Parathyroid adenoma (tissue), 2 donors: ENCODE results near the gene IGF1R.

Experiments
- H2AFZ ChIP-seq: fragments of 300-600 bp; sonication (generic); one replicate; pipeline ENCODE4 v1.7.0; 2017; ENCODE audit warnings: antibody characterized with exemption, mild to moderate bottlenecking
- H3K27ac ChIP-seq: fragments of 300-600 bp; sonication (generic); one replicate; pipeline ENCODE4 v1.7.0; 2017
- H3K27me3 ChIP-seq: fragments of 300-600 bp; sonication (generic); one replicate; pipeline ENCODE4 v1.7.0; 2017; ENCODE audit warnings: low read length; ENCODE audit not compliant: control insufficient read depth, insufficient read depth
- H3K36me3 ChIP-seq: fragments of 300-600 bp; sonication (generic); one replicate; pipeline ENCODE4 v1.7.0; 2017; ENCODE audit warnings: low read length; ENCODE audit not compliant: control insufficient read depth, insufficient read depth
- H3K4me1 ChIP-seq: fragments of 300-600 bp; sonication (generic); one replicate; pipeline ENCODE4 v1.7.0; 2017; ENCODE audit warnings: control low read depth
- H3K4me2 ChIP-seq: fragments of 300-600 bp; sonication (generic); one replicate; pipeline ENCODE4 v1.7.0; 2017; ENCODE audit warnings: low read length
- H3K4me3 ChIP-seq: fragments of 300-600 bp; sonication (generic); one replicate; pipeline ENCODE4 v1.7.0; 2017; ENCODE audit warnings: low read depth, low read length
- H3K79me2 ChIP-seq: fragments of 300-600 bp; sonication (generic); one replicate; pipeline ENCODE4 v1.7.0; 2017; ENCODE audit warnings: control low read depth
- H3K9ac ChIP-seq: fragments of 300-600 bp; sonication (generic); one replicate; pipeline ENCODE4 v1.7.0; 2017; ENCODE audit warnings: mild to moderate bottlenecking
- H3K9me3 ChIP-seq: fragments of 300-600 bp; sonication (generic); one replicate; pipeline ENCODE4 v1.7.0; 2017; ENCODE audit warnings: low read length; ENCODE audit not compliant: control insufficient read depth
- CTCF ChIP-seq: fragments of 300-600 bp; sonication (generic); IDR thresholded peaks from one replicate; pipeline ENCODE4 v1.7.0; 2017; ENCODE audit warnings: antibody characterized with exemption, mild to moderate bottlenecking
- donor health status: primary hyperparathyroidism.

The IGF1R gene

GRCh38 chr15:98955961-98956723, 307.8 kb downstream of the IGF1R start:
- Histone ChIP-seq H3K27me3 (no peaks in the 10 kb centered on the region), H3K27ac (no peak overlapping the region), H2AFZ (no peak overlapping the region), H3K9ac (no peak overlapping the region), H3K4me3 (no peak overlapping the region), H3K9me3 (no peaks in the 10 kb centered on the region), H3K4me2 (no peak overlapping the region), H3K79me2 (no peaks in the 10 kb centered on the region), H3K4me1 (no peaks in the 10 kb centered on the region), H3K36me3 (no peaks in the 10 kb centered on the region)
- no peak for TF ChIP-seq CTCF

GRCh38 chr15:98956796-98957553, 308.6 kb downstream of the IGF1R start:
- Histone ChIP-seq H3K9ac (no peak overlapping the region), H3K27ac (no peak overlapping the region), H3K4me2 (no peak overlapping the region), H2AFZ (no peak overlapping the region), H3K36me3 (no peaks in the 10 kb centered on the region), H3K4me3 (no peak overlapping the region), H3K27me3 (no peaks in the 10 kb centered on the region), H3K4me1 (no peaks in the 10 kb centered on the region), H3K9me3 (no peaks in the 10 kb centered on the region), H3K79me2 (no peaks in the 10 kb centered on the region)
- no peak for TF ChIP-seq CTCF

- Histone ChIP-seq H3K27ac (no peak overlapping the region), H3K36me3 (no peaks in the 10 kb centered on the region)
These were observed 309.3 kb downstream of the IGF1R start for GRCh38 chr15:98957655-98958054.

DNA sequence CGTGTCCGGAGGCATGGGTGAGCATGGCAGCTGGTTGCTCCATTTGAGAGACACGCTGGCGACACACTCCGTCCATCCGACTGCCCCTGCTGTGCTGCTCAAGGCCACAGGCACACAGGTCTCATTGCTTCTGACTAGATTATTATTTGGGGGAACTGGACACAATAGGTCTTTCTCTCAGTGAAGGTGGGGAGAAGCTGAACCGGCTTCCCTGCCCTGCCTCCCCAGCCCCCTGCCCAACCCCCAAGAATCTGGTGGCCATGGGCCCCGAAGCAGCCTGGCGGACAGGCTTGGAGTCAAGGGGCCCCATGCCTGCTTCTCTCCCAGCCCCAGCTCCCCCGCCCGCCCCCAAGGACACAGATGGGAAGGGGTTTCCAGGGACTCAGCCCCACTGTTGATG, 309.7 kb downstream of the IGF1R start:
- H3K79me2 ChIP-seq, result no peaks in the 10 kb centered on the region
- no peak for TF ChIP-seq CTCF
- H3K4me2 ChIP-seq, result no peak overlapping the region
- no peak overlapping the region for H3K4me3 ChIP-seq
- H3K27me3 ChIP-seq, result no peaks in the 10 kb centered on the region
- no peaks in the 10 kb centered on the region for H3K9me3 ChIP-seq
- no peak overlapping the region for H2AFZ ChIP-seq
- no peak overlapping the region for H3K9ac ChIP-seq
- no peaks in the 10 kb centered on the region for H3K4me1 ChIP-seq
- no peak overlapping the region for H3K27ac ChIP-seq
- no peaks in the 10 kb centered on the region for H3K36me3 ChIP-seq

More at GRCh38 chr15:98957655-98958054, 309.3 kb downstream of the IGF1R start:
- no peaks in the 10 kb centered on the region for H3K27me3 ChIP-seq
- no peak overlapping the region for H3K4me3 ChIP-seq
- no peak overlapping the region for H3K9ac ChIP-seq
- no peak overlapping the region for H3K4me2 ChIP-seq
- no peaks in the 10 kb centered on the region for H3K9me3 ChIP-seq
- no peak for TF ChIP-seq CTCF
- H3K79me2 ChIP-seq, result no peaks in the 10 kb centered on the region
- no peaks in the 10 kb centered on the region for H3K4me1 ChIP-seq
- H2AFZ ChIP-seq, result no peak overlapping the region
